ENCODE results near the gene TPCN2.

The TPCN2 gene

DNA sequence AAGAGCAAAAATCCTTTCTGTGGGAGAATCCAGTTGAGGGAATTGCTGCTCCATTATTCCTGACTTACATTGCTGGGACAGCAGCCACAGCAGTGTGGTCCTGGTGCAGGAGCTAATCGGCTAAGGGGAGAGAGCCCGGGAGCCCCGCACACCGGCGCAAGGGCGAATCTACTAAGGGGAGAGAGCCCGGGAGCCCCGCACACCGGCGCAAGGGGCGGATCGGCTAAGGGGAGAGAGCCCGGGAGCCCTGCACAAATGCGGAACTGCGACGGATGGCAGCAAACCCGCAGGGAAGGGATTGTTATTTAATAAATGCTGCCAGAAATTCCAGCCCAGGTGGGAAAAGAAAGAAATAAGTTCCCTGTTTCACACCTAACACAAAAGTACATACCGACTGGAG, 43.5 kb downstream of the TPCN2 start:
- no peak for TF ChIP-seq ARNTL (CRISPR knock-in tag; IDR thresholded peaks at IDR 0.05; ENCODE audit: borderline replicate concordance, low read depth)
- TF ChIP-seq, protein P1, sequence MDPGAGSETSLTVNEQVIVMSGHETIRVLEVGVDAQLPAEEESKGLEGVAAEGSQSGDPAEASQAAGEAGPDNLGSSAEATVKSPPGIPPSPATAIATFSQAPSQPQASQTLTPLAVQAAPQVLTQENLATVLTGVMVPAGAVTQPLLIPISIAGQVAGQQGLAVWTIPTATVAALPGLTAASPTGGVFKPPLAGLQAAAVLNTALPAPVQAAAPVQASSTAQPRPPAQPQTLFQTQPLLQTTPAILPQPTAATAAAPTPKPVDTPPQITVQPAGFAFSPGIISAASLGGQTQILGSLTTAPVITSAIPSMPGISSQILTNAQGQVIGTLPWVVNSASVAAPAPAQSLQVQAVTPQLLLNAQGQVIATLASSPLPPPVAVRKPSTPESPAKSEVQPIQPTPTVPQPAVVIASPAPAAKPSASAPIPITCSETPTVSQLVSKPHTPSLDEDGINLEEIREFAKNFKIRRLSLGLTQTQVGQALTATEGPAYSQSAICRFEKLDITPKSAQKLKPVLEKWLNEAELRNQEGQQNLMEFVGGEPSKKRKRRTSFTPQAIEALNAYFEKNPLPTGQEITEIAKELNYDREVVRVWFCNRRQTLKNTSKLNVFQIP (CRISPR knock-in tag; IDR thresholded peaks at IDR 0.05; ENCODE audit: borderline replicate concordance, low read depth), result no peak
- TF ChIP-seq, protein P2, sequence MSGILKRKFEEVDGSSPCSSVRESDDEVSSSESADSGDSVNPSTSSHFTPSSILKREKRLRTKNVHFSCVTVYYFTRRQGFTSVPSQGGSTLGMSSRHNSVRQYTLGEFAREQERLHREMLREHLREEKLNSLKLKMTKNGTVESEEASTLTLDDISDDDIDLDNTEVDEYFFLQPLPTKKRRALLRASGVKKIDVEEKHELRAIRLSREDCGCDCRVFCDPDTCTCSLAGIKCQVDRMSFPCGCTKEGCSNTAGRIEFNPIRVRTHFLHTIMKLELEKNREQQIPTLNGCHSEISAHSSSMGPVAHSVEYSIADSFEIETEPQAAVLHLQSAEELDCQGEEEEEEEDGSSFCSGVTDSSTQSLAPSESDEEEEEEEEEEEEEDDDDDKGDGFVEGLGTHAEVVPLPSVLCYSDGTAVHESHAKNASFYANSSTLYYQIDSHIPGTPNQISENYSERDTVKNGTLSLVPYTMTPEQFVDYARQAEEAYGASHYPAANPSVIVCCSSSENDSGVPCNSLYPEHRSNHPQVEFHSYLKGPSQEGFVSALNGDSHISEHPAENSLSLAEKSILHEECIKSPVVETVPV (CRISPR knock-in tag; IDR thresholded peaks at IDR 0.05), result no peak
- TF ChIP-seq ZC3H10 (CRISPR knock-in tag; IDR thresholded peaks at IDR 0.05), result no peak
- no peak for TF ChIP-seq TCF4 (CRISPR knock-in tag; IDR thresholded peaks at IDR 0.05; ENCODE audit: borderline replicate concordance)
- TF ChIP-seq ZNF565 (CRISPR knock-in tag; conservative IDR thresholded peaks at IDR 0.05; ENCODE audit: low read depth), result no peak
- TF ChIP-seq, protein P3, sequence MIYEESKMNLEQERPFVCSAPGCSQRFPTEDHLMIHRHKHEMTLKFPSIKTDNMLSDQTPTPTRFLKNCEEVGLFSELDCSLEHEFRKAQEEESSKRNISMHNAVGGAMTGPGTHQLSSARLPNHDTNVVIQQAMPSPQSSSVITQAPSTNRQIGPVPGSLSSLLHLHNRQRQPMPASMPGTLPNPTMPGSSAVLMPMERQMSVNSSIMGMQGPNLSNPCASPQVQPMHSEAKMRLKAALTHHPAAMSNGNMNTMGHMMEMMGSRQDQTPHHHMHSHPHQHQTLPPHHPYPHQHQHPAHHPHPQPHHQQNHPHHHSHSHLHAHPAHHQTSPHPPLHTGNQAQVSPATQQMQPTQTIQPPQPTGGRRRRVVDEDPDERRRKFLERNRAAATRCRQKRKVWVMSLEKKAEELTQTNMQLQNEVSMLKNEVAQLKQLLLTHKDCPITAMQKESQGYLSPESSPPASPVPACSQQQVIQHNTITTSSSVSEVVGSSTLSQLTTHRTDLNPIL (CRISPR knock-in tag; IDR thresholded peaks at IDR 0.05; ENCODE audit: low read depth), result no peak
- no peak for TF ChIP-seq CSDC2 (CRISPR knock-in tag; IDR thresholded peaks at IDR 0.05)
- no peak for TF ChIP-seq ESRRG (CRISPR knock-in tag; IDR thresholded peaks at IDR 0.05)
- TF ChIP-seq ZNF70 (CRISPR knock-in tag; IDR thresholded peaks at IDR 0.05), result no peak
- TF ChIP-seq, protein P4, sequence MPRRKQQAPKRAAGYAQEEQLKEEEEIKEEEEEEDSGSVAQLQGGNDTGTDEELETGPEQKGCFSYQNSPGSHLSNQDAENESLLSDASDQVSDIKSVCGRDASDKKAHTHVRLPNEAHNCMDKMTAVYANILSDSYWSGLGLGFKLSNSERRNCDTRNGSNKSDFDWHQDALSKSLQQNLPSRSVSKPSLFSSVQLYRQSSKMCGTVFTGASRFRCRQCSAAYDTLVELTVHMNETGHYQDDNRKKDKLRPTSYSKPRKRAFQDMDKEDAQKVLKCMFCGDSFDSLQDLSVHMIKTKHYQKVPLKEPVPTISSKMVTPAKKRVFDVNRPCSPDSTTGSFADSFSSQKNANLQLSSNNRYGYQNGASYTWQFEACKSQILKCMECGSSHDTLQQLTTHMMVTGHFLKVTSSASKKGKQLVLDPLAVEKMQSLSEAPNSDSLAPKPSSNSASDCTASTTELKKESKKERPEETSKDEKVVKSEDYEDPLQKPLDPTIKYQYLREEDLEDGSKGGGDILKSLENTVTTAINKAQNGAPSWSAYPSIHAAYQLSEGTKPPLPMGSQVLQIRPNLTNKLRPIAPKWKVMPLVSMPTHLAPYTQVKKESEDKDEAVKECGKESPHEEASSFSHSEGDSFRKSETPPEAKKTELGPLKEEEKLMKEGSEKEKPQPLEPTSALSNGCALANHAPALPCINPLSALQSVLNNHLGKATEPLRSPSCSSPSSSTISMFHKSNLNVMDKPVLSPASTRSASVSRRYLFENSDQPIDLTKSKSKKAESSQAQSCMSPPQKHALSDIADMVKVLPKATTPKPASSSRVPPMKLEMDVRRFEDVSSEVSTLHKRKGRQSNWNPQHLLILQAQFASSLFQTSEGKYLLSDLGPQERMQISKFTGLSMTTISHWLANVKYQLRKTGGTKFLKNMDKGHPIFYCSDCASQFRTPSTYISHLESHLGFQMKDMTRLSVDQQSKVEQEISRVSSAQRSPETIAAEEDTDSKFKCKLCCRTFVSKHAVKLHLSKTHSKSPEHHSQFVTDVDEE (CRISPR knock-in tag; IDR thresholded peaks at IDR 0.05), result no peak
- no peak for TF ChIP-seq OSR1 (CRISPR knock-in tag; IDR thresholded peaks at IDR 0.05)
- TF ChIP-seq, protein P5, sequence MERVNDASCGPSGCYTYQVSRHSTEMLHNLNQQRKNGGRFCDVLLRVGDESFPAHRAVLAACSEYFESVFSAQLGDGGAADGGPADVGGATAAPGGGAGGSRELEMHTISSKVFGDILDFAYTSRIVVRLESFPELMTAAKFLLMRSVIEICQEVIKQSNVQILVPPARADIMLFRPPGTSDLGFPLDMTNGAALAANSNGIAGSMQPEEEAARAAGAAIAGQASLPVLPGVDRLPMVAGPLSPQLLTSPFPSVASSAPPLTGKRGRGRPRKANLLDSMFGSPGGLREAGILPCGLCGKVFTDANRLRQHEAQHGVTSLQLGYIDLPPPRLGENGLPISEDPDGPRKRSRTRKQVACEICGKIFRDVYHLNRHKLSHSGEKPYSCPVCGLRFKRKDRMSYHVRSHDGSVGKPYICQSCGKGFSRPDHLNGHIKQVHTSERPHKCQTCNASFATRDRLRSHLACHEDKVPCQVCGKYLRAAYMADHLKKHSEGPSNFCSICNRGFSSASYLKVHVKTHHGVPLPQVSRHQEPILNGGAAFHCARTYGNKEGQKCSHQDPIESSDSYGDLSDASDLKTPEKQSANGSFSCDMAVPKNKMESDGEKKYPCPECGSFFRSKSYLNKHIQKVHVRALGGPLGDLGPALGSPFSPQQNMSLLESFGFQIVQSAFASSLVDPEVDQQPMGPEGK (CRISPR knock-in tag; IDR thresholded peaks at IDR 0.05; ENCODE audit: borderline replicate concordance), result no peak
- no peak for TF ChIP-seq SNAI2 (CRISPR knock-in tag; IDR thresholded peaks at IDR 0.05)
- TF ChIP-seq BACH2 (CRISPR knock-in tag; IDR thresholded peaks at IDR 0.05; ENCODE audit: borderline replicate concordance), result no peak
- no peak for TF ChIP-seq ISL1 (CRISPR knock-in tag; IDR thresholded peaks at IDR 0.05)
- no peak for TF ChIP-seq RARB (CRISPR knock-in tag; IDR thresholded peaks at IDR 0.05)
- no peak for TF ChIP-seq TOX (CRISPR knock-in tag; IDR thresholded peaks at IDR 0.05; ENCODE audit: borderline replicate concordance)
- no peak for TF ChIP-seq ZFP3 (CRISPR knock-in tag; IDR thresholded peaks at IDR 0.05)
- TF ChIP-seq GLIS3 (CRISPR knock-in tag; IDR thresholded peaks at IDR 0.05), result no peak
- no peak for ATAC-seq

DNA sequence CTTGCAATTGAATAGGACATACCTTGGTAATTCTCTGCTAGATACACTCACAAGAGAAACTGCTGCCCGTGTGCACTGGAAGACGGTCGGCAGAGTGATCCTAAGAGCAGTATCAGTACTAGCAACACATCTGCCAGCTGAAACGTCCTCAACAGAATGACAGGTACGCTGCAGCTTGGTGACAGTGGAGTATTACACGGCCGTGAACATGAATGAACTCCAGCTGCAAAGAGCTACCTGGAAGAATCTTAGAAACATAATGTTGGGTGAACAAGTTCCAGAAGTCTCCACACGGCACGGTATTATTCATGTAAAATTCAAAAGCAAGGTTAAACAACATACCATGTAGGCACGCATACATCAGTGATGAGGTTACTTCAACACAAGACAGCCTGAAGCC, 44.4 kb downstream of the TPCN2 start:
- no peak for ATAC-seq
- no peak for TF ChIP-seq ZNF8 (CRISPR knock-in tag; IDR thresholded peaks at IDR 0.05)
- TF ChIP-seq, protein P2 (CRISPR knock-in tag; IDR thresholded peaks at IDR 0.05), result no peak
- no peak for TF ChIP-seq ESRRG (CRISPR knock-in tag; IDR thresholded peaks at IDR 0.05)
- TF ChIP-seq, protein P3 (CRISPR knock-in tag; IDR thresholded peaks at IDR 0.05; ENCODE audit: low read depth), result no peak
- no peak for TF ChIP-seq ARNTL (CRISPR knock-in tag; IDR thresholded peaks at IDR 0.05; ENCODE audit: borderline replicate concordance, low read depth)
- TF ChIP-seq, protein P1 (CRISPR knock-in tag; IDR thresholded peaks at IDR 0.05; ENCODE audit: borderline replicate concordance, low read depth), result no peak
- no peak for TF ChIP-seq SNAI2 (CRISPR knock-in tag; IDR thresholded peaks at IDR 0.05)
- TF ChIP-seq, protein P4 (CRISPR knock-in tag; IDR thresholded peaks at IDR 0.05), result no peak
- no peak for TF ChIP-seq PPARA (CRISPR knock-in tag; IDR thresholded peaks at IDR 0.05; ENCODE audit: borderline replicate concordance)
- TF ChIP-seq ZNF565 (CRISPR knock-in tag; conservative IDR thresholded peaks at IDR 0.05; ENCODE audit: low read depth), result no peak
- no peak for TF ChIP-seq ISL1 (CRISPR knock-in tag; IDR thresholded peaks at IDR 0.05)
- no peak for TF ChIP-seq TOX (CRISPR knock-in tag; IDR thresholded peaks at IDR 0.05; ENCODE audit: borderline replicate concordance)
